ENCODE measurements around the gene TMEM184A. TPM values are rescaled to one million over a fixed set of nuclear protein-coding genes. Genes with fewer than 3 reads are reported as not detected.

Gene TMEM184A
- total RNA-seq, 1 donor from 2014 or later, result 129 TPM

GRCh38 chr7:1569833-1570632, 14.0 kb upstream of the TMEM184A start, which contains the start of gene PSMG3:
TSS of gene PSMG3 (minus strand) at chr7:1570032. CDS start at chr7:1569339, 693 bp downstream.
- Histone ChIP-seq H3K27ac (peak within 1 kb of the TSS; percentile 93), H3K4me1 (peaks cover 49% of the 10 kb centered on the region), H3K27me3 (no peaks in the 10 kb centered on the region), H3K36me3 (peaks cover 0 to 7% of the 10 kb centered on the region in 2 donors), H3K4me3 (peak within 1 kb of the TSS; percentile 95 to 97), H3K9me3 (no peaks in the 10 kb centered on the region)
- peak in 1 of 2 donors; percentile 89 for DNase-seq (ENCODE audit: extremely low spot score in 2 of 2)
- intact Hi-C loops (cut with DNase I), result loop anchor here (5.0 to 10.0 kb wide), 3 partner anchors 38 to 785 kb away; partner anchors contain the start of genes EIF3B, INTS1 and MAFK
- TF ChIP-seq POLR2A (IDR thresholded peaks at IDR 0.05), result peak in 1 of 2 donors; percentile 66
- peak; percentile 47 to 82 for TF ChIP-seq POLR2AphosphoS5 (IDR thresholded peaks at IDR 0.05; ENCODE audit: insufficient read depth in 1 of 2, low read depth in 1 of 2)
- TF ChIP-seq CTCF (IDR thresholded peaks at IDR 0.05), result peak in 1 of 3 experiments; percentile 13

GRCh38 chr7:1569440-1569832, 13.4 kb upstream of the TMEM184A start:
- Histone ChIP-seq H3K4me1 (peaks cover 49% of the 10 kb centered on the region), H3K27me3 (no peaks in the 10 kb centered on the region), H3K27ac (peak overlapping the region; percentile 93), H3K36me3 (peaks cover 0 to 7% of the 10 kb centered on the region in 2 donors), H3K9me3 (no peaks in the 10 kb centered on the region), H3K4me3 (peak overlapping the region; percentile 95 to 97)
- intact Hi-C loops (cut with DNase I), result loop anchor here (10.0 kb wide), 1 partner anchor 65 kb away; the partner anchor contains the start of gene INTS1
- no peak for TF ChIP-seq POLR2A (IDR thresholded peaks at IDR 0.05)
- TF ChIP-seq POLR2AphosphoS5 (IDR thresholded peaks at IDR 0.05; ENCODE audit: insufficient read depth in 1 of 2, low read depth in 1 of 2), result no peak
- no peak for TF ChIP-seq CTCF (IDR thresholded peaks at IDR 0.05)
- no peak for DNase-seq (ENCODE audit: extremely low spot score in 2 of 2)

- Histone ChIP-seq H3K27ac (peak overlapping the region; percentile 93), H3K4me3 (peak overlapping the region; percentile 95 to 97), H3K27me3 (no peaks in the 10 kb centered on the region), H3K36me3 (peaks cover 0 to 7% of the 10 kb centered on the region in 2 donors), H3K9me3 (no peaks in the 10 kb centered on the region), H3K4me1 (peaks cover 49% of the 10 kb centered on the region)
- intact Hi-C loops (cut with DNase I), result loop anchor here (10.0 kb wide), 1 partner anchor 64 kb away; the partner anchor contains the start of gene INTS1
- peak in 1 of 2 donors; percentile 89 for DNase-seq (ENCODE audit: extremely low spot score in 2 of 2)
- TF ChIP-seq CTCF (IDR thresholded peaks at IDR 0.05) (no peak), POLR2AphosphoS5 (IDR thresholded peaks at IDR 0.05; ENCODE audit: insufficient read depth in 1 of 2, low read depth in 1 of 2) (no peak), POLR2A (IDR thresholded peaks at IDR 0.05) (no peak)
Observed at GRCh38 chr7:1569016-1569415, 13.0 kb upstream of the TMEM184A start.

- Histone ChIP-seq H3K27ac (peak overlapping the region; percentile 93), H3K4me1 (peaks cover 49% of the 10 kb centered on the region), H3K4me3 (no peak overlapping the region), H3K27me3 (no peaks in the 10 kb centered on the region), H3K36me3 (peaks cover 0 to 7% of the 10 kb centered on the region in 2 donors), H3K9me3 (no peaks in the 10 kb centered on the region)
- intact Hi-C loops (cut with DNase I), result loop anchor here (10.0 kb wide), 1 partner anchor 63 kb away; the partner anchor contains the start of gene INTS1
- TF ChIP-seq CTCF (IDR thresholded peaks at IDR 0.05) (no peak), POLR2AphosphoS5 (IDR thresholded peaks at IDR 0.05; ENCODE audit: insufficient read depth in 1 of 2, low read depth in 1 of 2) (no peak), POLR2A (IDR thresholded peaks at IDR 0.05) (no peak)
- no peak for DNase-seq (ENCODE audit: extremely low spot score in 2 of 2)
Observed at GRCh38 chr7:1567896-1568510, 12.0 kb upstream of the TMEM184A start.
